Stimulated activated CD4-positive, alpha-beta T cell treated with anti-CD3 and anti-CD28 coated beads, Interleukin-15, amount 100 ng/mL, for 24 hours (primary cell): ENCODE data around the gene ATXN10.
"Not testable (repeated sequence)": the region's sequence is repeated elsewhere in the genome, so short reads cannot be mapped to it uniquely, and the experiment has no call there.

Experiments
- DNase-seq: peaks from one replicate; pipeline ENCODE4 v3.0.0-alpha.2; 2020

Gene ATXN10

DNA sequence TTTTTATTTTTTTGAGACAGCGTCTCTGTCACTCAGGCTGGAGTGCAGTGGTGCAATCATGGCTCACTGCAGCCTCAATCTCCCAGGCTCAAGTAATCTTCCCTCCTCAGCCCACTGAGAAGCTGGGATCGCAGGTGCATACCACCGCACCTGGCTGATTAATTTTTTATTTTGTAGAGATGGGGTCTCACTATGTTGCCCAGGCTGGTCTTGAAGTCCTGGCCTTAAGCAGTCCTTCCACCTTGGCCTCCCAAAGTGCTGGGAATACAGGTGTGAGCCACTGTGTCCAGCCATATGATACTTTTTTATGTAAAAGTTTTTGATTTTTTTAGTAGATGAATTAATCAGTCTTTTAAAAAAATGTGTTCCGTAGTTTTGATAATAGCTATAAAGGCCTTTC is 42.8 kb downstream of the ATXN10 start:
- DNase-seq: not testable (repeated sequence)

DNA sequence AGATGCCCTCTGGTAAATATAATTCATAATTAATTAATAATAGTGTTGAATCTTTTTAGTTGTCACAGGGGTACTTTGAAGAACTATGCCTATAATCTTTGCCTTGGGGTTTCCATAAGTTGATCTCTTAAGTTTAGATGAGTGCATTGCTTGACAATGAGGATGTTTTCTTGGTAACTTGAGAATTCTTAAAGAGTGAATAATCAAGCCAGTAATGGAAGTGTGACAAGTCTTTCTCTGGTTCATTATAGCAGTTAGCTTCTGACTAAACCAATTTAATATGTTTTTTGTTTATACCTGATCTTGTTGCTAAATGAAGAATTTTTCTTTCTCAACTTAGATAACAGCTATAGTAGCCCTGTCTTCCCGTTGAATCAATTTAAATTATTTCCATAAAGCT is 46.2 kb downstream of the ATXN10 start:
- DNase-seq: no peak

DNA sequence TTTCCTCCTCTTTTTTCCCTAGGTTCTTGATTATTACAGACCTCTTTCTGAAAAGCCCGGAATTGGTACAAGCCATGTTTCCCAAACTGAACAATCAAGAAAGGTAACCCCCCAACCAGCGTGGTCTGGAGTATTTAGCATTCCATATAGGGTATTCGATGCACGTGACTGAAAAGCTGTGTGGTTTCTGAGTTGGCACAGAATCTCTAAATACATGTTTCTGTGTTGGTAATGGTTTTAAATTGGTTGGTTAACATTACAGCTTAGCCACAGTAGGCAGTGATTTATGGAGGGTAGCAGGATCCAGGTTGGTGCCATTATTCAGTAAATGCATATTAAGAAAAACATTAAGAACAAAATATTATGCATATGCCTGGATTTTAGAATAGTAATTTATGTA is 46.8 kb downstream of the ATXN10 start:
- no peak for DNase-seq

DNA sequence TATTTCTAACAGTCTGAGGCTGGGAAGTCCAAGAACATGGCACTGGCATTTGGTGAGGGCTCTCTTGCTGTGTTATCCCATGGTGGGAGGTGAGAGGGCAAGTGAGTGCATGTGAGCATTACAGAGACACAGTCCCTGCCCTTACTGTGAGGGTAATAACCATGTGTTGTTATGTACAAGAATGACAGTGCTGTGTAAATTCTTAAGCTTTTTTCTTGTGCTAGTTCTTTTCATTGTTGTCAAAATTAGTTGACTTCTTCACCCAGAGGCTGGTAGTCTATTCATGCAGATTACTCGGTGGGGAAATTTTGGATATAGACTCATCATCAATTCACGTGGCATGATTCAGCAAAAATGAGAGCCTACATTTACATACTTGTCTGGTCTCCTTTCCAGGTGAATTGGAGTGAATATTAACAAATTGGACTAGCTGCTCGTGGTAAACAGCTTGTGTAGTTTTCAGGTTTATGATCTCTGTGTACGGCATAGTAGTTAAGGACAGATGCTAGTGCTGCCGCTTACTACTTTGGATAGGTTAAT is 49.3 kb downstream of the ATXN10 start:
- DNase-seq: no peak

DNA sequence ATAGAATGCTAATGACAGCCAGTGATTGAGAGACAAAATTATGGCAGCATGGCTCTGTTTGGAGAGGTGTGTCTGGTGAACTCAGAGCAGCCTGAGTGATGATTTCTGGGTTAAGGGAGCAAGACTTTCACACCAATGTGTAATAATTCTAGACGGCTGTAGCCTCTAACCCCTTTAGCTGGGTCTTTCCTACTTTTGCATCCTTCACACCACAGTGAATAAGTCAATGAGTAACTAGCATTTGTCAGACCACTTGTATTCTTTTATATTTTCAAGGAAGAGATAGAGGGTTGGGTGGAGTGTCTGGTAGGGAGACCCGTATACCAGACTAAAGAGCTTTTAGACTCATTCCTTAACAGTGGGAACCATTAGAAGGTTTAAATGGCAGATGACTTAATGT is 50.4 kb downstream of the ATXN10 start:
- DNase-seq: no peak

DNA sequence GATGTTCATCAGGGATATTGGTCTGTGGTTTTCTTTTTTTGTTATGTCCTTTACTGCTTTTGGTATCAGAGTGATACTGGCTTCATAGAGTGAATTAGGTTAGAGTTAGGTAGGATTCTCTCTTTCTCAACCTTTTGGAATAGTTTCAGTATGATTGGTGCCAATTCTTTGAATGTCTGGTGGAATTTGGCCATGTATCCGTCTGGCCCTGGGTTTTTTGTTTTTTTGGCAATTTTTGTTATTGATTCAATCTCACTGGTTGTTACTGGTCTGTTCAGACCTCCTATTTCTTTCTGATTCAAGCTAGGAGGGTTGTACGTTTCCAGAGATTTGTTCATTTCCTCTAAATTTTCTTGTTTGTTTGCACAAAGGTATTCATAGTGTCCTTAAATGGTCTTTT is 54.4 kb downstream of the ATXN10 start:
- DNase-seq: no peak

DNA sequence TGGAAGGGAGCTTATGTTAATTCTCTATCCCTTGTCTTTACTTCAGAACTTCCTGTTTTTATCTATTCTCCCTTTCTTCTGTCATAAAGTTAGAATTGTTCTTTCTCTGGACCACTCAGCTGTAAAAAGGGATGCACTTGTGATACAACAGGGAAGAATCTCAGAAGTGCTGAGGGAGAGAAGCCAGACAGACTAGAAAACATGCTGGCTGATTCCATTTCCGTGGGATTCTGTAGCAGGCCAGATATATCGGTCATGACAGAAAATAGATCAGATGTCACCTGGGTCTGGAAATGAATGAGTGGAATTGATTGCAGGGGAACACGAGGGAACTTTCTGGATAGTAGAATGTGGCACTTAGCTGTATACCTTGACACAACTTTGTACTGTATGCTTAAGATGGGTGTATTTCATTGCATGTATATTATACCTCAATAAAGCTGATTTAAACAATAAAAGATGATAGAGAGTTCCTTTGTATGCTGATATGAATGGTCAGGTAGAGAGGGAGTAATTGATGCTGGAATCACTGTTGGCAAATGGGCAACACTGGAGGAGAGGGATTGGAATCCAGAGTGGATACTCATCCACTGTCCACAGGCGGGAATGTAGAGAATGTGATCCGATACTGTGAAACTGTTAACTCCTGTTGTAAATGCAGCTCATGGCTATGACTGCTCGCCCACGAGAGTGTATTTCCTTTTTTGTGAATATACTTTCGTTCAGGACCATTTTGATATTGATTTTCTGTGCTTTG is 59.6 kb downstream of the ATXN10 start:
- DNase-seq: no peak

DNA sequence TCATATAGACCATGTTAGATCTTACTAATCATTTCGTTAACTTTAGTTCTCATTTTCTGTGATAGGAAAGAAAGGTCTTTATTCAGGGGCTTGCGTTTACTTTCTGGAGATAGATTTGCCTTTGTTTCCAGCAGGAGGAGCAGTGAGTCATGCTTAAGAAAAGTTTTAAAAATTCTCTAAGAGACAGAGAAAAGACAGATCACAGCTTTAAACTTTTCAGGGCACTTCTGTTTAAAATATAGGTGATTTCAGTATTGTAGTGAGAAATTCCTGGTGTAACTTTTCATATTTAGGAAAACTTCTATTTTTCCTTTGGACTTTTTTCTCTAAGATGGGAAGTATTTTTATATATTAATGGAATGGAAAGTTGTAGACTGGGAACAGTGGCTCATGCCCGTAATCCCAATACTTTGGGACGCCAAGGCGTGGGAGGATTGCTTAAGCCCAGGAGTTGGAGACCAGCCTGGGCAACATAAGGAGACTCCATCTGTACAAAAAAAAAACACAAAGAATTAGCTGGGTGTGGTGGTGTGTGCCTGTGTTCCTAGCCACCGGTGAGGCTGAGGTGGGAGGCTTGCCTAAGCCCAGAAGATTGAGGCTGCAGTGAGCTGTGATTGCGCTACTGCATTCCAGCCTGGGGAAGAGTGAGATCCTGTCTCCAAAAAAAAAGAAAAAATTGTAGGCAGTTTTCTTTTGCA is 60.3 kb downstream of the ATXN10 start:
- DNase-seq: no peak

DNA sequence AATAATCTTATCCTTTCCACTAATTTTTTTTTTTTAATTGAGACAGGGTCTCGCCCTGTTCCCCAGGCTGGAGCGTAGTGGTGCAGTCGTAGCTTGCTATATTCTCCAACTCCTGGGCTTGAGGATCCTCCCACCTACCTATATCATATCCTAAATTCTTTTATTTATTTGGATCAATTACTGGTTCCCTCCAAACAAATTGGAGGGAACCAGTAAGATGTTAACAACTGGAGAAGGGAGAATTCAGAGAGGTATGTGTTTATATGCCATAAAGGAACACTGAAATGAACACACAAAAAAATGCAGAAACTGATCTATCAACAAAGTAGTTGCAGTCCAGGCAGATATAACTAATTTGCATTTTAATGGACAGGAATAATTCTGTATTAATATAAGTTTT is 63.6 kb downstream of the ATXN10 start:
- no peak for DNase-seq

DNA sequence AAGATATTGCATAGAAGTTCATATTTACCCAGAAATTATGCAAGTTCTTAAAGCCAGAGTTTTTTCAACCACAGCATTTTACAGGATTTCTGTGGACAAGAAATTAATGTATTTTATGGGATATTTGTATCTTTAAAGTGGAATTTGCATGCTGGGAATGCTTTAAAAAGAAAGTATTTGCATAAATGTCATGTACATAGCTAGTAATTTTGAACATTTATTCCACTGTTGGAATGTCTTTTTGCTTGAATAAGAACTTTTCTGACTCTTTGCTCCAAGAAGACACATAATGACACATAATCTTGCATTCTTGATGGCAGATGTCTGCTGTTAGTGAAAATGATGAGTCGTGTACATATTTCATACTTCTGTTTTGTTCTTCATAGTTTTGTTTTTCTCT is 66.6 kb downstream of the ATXN10 start:
- DNase-seq: no peak

DNA sequence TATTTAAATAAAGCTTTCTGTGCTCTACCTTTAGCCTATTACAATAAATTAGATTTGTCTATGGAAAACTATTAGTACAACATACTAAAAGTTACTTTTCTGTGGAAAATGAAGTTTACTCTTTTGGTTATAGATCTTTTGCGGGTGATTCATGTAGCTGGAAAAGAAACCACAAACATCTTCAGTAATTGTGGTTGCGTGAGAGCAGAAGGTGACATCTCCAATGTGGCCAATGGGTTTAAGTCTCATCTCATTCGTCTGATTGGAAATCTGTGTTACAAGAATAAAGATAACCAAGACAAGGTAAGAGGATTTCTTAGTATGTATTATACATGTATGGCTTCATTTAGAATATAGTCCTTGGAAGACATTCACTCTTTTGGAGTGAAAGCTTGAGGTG is 68.6 kb downstream of the ATXN10 start:
- no peak for DNase-seq

DNA sequence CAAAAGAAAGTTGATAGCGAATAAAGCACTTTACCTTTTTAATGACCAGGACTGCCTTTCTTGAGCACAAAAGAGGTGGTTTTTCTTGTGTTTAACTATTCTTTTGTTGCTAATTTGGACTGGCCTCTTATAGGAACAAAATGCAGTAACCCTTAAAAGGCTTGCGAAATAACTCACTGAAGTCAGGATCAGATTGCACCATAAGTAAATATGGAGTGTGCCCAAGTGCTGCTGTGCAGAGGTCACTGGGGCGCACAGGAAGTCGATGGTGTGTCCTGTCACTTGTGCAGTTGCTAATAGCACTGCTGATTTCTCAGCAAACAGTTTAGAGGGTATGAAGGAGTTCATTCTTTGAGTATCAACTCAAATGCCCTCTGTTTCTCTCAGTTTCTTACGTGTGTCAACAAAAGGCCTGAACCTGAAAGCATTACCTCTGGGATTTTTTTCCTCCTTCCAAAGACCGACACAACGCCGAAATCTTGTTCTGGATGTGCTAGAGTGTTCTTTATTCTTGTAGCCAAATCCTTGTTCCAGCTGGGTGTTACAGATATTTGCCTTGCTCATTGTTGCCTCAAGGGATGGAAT is 71.3 kb downstream of the ATXN10 start:
- DNase-seq: no peak

DNA sequence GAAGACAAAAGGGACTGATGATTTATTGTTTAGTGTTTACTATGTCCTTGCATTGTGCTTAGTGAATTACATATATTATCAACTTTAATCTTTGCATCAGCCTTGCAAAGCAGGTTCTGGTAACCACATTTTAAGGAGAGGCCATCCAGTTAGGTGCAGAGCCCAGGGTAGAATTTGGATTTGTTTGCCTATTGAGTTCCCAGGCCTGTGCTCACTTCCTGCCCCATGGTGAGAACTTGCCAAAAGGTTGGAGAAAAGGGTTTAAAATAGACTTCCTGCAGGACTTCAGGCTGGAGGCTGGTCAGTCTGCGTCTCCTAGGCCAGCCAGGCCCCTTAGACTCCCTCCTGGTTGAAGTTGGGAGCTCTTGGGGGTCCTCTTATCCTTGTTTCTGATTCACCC is 72.1 kb downstream of the ATXN10 start:
- DNase-seq: no peak

DNA sequence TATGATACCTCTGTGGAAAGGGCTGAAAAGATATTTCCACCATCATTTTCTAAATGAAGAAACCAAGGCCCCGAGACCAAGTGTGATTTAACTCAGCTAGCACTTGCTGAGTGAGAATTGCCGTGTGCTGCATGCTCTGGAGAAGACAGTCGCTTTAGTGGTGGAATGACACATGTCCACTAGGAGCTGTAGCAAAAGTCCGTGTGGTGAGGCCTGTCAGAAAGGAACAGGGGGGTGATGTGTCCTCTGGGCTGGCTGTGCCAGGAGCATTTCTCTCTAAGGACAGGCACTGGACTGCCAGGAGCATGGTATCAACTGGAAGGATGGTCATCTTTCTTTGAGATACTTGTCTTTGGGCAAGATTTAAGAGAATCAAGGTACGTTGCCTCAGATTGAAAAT is 72.8 kb downstream of the ATXN10 start:
- DNase-seq: no peak

DNA sequence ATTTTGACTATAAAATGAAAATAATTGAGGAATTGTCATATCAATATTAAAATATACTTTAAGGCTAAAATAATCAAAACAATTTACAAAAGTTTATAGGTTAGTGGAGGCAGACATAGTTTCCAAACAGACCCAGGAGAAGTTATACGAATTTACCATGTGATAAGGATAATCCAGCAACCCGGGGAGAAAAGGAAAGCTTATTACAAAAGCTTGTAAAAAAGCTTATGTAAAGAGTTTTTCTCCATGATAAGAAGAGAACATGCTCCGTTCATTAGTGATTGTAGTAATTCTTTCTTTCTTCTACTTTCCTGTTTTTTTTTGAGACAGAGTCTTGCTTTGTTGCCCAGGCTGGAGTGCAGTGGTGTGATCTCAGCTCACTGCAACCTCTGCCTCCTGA is 79.0 kb downstream of the ATXN10 start:
- DNase-seq: no peak

DNA sequence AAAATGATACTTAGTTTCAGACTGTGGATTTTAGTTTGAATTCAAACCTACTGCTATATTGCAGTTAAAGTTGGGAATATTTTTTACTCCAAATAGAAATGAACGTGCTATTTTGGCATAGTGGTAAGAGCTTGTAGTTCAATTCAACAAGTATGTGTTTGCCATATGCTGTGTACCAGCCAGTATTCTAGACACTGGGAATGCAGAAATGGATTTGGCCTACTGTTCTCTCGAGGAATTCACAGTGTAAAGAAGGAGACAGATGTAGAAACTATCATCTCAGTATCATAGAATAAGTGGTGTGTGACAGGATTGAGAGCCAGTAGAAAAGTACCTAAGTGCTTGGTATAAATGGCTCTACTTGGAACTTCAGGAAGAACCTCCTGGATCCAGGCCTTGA is 80.4 kb downstream of the ATXN10 start:
- DNase-seq: no peak

DNA sequence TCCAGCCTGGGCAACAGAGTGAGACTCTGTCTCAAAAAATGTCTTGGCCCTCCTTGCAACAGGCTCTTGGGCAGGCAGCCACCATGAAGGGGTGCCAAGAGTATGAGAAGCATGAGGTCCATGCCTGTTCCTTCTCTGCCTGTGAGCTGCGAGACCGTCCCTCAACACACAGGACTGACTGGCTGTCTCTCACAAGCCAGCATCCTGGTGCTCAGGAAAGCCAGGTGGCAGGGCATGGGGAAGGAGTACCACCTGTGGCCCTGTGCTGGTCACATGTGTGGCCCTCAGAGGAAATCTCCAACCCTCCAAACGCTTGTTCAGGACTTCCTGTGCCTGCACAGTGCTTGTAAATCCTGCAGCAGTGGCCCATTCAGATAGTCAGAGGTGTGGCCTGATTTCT is 83.2 kb downstream of the ATXN10 start:
- no peak for DNase-seq

DNA sequence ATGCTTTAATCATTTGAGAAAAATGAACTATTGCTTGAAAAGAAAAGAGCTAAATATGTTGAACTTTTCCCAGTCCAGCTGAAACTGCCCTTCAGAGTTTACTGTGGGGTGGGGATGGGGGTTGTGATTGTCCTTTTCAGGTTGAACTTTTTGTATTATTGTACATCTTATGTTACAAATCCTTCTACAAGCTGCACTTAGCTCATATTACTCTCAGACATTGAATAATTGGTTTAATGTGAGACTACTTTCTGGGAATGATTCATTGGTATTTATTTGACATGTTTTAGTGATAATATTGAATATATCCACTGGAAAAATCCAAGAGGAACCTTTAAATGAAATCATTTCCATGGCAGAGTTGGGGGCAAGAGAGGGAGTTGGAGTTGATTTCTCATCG is 84.9 kb downstream of the ATXN10 start:
- no peak for DNase-seq

DNA sequence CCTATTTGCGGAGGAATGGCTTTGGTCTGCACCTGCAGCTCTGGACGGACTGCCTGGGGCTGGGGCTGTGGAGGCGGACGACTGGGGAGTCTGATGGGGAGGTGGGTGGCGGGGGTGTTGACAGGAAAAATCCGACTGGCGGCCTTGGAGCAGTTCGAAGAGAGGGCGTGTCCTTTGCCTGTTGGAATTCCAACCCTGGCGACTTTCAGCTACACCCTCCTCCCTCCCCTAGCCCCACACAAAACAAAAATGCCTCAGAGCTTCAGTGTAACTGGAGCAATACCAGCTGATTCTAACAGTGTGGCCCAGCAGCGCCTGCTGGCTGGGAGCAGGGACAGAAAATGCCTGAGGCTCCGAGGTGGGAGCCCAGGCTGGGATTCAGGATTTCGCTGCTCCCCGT is 85.4 kb downstream of the ATXN10 start:
- DNase-seq: no peak

DNA sequence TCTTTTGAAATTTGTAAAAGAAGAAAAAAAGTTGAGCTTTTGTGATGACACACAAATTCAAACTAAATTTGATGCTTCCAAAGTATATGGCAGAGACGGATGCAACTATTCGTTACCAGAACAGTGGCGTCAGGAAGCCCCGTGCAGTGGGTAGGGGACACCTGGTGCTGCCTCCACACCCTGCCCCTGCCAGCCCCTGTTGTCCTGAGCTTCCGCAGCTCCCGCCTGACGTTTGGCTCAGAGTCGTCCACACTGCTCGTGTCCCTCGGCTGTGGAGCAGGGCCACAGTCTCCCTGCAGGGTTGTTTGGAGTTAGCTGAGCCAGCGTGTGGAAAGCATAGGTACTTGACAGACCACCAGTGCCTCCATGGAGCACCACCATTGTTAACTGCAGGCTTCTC is 86.3 kb downstream of the ATXN10 start:
- no peak for DNase-seq

DNA sequence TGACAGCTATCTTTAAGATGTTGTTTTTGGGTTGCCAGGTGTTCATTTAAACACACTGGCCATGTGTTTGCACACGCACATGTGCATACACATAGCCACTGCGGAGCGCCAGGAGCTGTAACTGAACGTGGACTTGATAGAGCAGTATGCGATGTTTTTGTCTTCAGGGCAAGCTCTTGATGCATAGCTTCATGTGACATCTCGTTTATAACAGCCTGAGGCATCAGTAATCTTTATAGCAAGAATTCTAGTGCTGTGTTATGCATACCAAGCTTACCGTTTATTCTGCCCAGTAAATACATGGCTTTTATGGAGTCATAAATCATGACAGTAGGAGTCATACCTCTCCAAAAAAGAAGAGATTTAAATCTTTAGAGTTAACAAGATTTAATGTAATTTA is 87.0 kb downstream of the ATXN10 start:
- no peak for DNase-seq

DNA sequence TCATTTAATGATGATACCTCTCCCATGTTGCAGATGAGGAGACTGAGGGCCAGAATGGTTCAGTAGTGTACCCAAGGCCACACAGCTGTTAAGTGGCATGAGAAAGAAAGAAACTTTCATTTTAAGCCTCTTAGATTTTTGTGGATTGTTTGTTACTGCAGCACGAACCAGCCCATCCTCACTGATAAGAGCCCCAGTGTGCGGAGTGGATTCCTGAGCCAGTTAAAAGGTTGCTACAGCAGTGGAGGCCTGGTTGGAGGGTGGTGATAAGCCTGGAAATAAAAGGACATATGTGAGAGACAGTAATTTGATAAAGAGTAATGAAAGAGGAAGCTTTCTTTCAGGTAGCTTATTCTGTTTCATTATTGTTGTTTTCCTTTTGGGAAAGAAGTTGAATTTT is 89.0 kb downstream of the ATXN10 start:
- DNase-seq: no peak

DNA sequence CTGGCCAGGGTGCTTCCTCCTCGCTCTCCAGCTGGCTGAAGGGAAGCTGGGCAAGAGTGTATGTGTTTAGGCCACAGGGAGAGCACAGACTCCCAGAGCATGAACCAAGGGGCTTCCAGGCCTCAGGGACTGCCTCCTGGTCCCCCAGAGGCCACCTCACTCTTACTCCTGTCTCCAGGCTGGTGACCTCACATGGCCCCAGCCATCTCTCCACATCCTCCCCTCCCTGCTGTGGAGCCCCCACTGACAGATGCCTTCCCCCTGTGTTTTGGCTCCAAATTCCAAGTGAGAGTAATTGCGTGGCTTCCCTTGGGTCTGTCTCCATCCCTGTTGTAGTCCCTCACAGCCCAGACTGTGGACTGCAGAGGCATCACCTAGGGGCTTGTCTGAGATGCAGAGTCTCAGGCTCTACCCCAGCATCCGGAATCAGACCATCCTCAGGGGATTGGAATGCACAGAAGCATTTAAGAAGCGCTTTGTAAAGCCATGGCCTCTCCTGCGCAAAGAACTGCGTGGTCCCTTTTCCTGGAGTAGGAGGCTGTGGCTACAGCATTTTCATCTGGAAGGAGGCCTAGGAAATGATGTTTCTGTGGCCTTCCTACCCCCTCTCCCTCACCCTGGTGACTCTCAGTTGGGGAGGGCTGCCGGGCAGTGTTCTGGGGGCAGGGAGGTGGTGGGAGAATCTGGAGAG is 91.1 kb downstream of the ATXN10 start:
- no peak for DNase-seq

DNA sequence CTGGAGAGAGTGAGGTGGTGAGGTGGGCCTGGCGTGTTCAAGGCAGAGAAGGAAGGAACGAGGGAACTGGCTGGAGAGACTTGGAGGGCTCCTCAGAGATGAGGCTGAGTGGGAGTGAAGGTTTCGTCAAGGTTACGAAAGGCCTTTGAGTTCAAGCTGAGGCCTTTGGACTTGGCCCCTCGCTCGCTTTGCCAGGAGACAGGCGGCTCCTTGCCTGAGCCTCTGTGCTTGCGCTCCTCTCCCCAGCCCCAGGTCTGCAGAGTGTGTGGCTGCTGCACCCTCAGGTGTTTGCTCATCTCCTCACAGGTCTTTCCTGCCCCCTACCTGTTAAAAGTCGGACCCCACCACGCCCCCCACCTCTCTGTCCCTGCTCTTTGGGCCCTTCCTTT is 91.6 kb downstream of the ATXN10 start:
- no peak for DNase-seq
